ENCODE results near the gene ADAMTS17. TPM values are rescaled to one million over a fixed set of nuclear protein-coding genes. Genes with fewer than 3 reads are reported as not detected.

The ADAMTS17 gene
- total RNA-seq, 4 donors from 2014 or later, result 7.2 to 15.1 (median 8.9) TPM

- Histone ChIP-seq H3K9me3 (no peaks in the 10 kb centered on the region), H3K36me3 (no peaks in the 10 kb centered on the region), H3K27me3 (no peaks in the 10 kb centered on the region), H3K27ac (no peak overlapping the region), H3K4me3 (no peak overlapping the region), H3K4me1 (no peaks in the 10 kb centered on the region)
- no peak for DNase-seq
- TF ChIP-seq CTCF (IDR thresholded peaks at IDR 0.05) (no peak), POLR2A (IDR thresholded peaks at IDR 0.05) (no peak)
Observed at GRCh38 chr15:100056411-100057072, 285.2 kb downstream of the ADAMTS17 start.

- no peak for DNase-seq
- Histone ChIP-seq H3K4me3 (no peak overlapping the region), H3K27me3 (no peaks in the 10 kb centered on the region), H3K36me3 (no peaks in the 10 kb centered on the region), H3K4me1 (no peaks in the 10 kb centered on the region), H3K9me3 (no peaks in the 10 kb centered on the region), H3K27ac (no peak overlapping the region)
- TF ChIP-seq POLR2A (IDR thresholded peaks at IDR 0.05) (no peak), CTCF (IDR thresholded peaks at IDR 0.05) (no peak)
Observed at GRCh38 chr15:100055821-100056220, 286.0 kb downstream of the ADAMTS17 start.

GRCh38 chr15:100054539-100054938 lies 287.2 kb downstream of the ADAMTS17 start:
- no peak for DNase-seq
- Histone ChIP-seq H3K36me3 (no peaks in the 10 kb centered on the region), H3K9me3 (no peaks in the 10 kb centered on the region), H3K4me3 (no peak overlapping the region), H3K27ac (no peak overlapping the region), H3K27me3 (no peaks in the 10 kb centered on the region), H3K4me1 (no peaks in the 10 kb centered on the region)
- TF ChIP-seq CTCF (IDR thresholded peaks at IDR 0.05) (no peak), POLR2A (IDR thresholded peaks at IDR 0.05) (no peak)

GRCh38 chr15:100053474-100054121 lies 288.2 kb downstream of the ADAMTS17 start:
- Histone ChIP-seq H3K27ac (no peak overlapping the region), H3K9me3 (no peaks in the 10 kb centered on the region), H3K27me3 (no peaks in the 10 kb centered on the region), H3K36me3 (no peaks in the 10 kb centered on the region), H3K4me1 (no peaks in the 10 kb centered on the region), H3K4me3 (no peak overlapping the region)
- DNase-seq, result no peak
- TF ChIP-seq CTCF (IDR thresholded peaks at IDR 0.05) (no peak), POLR2A (IDR thresholded peaks at IDR 0.05) (no peak)

GRCh38 chr15:100052716-100053473 lies 288.9 kb downstream of the ADAMTS17 start:
- H3K36me3 ChIP-seq, result no peaks in the 10 kb centered on the region
- no peaks in the 10 kb centered on the region for H3K4me1 ChIP-seq
- H3K4me3 ChIP-seq, result no peak overlapping the region
- no peak for DNase-seq
- TF ChIP-seq CTCF (IDR thresholded peaks at IDR 0.05) (no peak), POLR2A (IDR thresholded peaks at IDR 0.05) (no peak)
- H3K27me3 ChIP-seq, result no peaks in the 10 kb centered on the region
- no peaks in the 10 kb centered on the region for H3K9me3 ChIP-seq
- no peak overlapping the region for H3K27ac ChIP-seq
